Natural killer cell (primary cell): Measurements from ENCODE around the gene NCDN. TPM values are rescaled to one million over a fixed set of nuclear protein-coding genes. Genes with fewer than 3 reads are reported as not detected.
A peak's percentile ranks its signal among the peaks of the same experiment; 100 is the strongest.

Source experiments
- ATAC-seq, 3 donors: fragments of 150-1000 bp in 2 of 3; fragments of 200-7000 bp in 1 of 3; cut with Tn5 transposase; 1 replicate in 1 of 3; 2 replicates in 2 of 3; pipeline ENCODE4 v1.10.0; 2021; ENCODE audit warnings: mild to moderate bottlenecking in 2 of 3, moderate library complexity in 2 of 3
- DNase-seq, 2 donors: peaks; one replicate each; pipeline versions ENCODE4 v3.0.0 to v3.0.0-alpha.2; 2013 to 2021; ENCODE audit warnings: mixed read lengths in 1 of 2
- H3K27ac ChIP-seq: one replicate; pipeline ENCODE4 v1.5.1; 2013; ENCODE audit warnings: mild to moderate bottlenecking, low read length
- H3K27me3 ChIP-seq: one replicate; pipeline ENCODE4 v1.6.1; 2013; ENCODE audit warnings: low read length; ENCODE audit not compliant: control insufficient read depth, insufficient read depth
- H3K36me3 ChIP-seq: one replicate; pipeline ENCODE4 v1.6.1; 2013; ENCODE audit warnings: low read length; ENCODE audit not compliant: control insufficient read depth, insufficient read depth
- H3K4me1 ChIP-seq: one replicate; pipeline ENCODE4 v1.6.1; 2013; ENCODE audit warnings: low read length; ENCODE audit not compliant: control insufficient read depth, insufficient read depth
- H3K4me3 ChIP-seq: one replicate; pipeline ENCODE4 v1.5.1; 2013; ENCODE audit warnings: low read length
- H3K9me3 ChIP-seq: one replicate; pipeline ENCODE4 v1.6.1; 2013; ENCODE audit warnings: low read length; ENCODE audit not compliant: control insufficient read depth, insufficient read depth
- H3K27ac Mint-ChIP-seq, 2 donors: one replicate each; pipeline ENCODE4 v1.8.0; 2022; ENCODE audit warnings: mild to moderate bottlenecking in 2 of 2, mixed read lengths in 2 of 2, moderate library complexity in 1 of 2
- H3K27me3 Mint-ChIP-seq, 2 donors: one replicate each; pipeline ENCODE4 v1.8.0; 2022; ENCODE audit warnings: low read depth in 2 of 2, mixed read lengths in 2 of 2
- H3K36me3 Mint-ChIP-seq: one replicate; pipeline ENCODE4 v1.8.0; 2022; ENCODE audit warnings: mixed read lengths
- H3K4me1 Mint-ChIP-seq, 2 donors: one replicate each; pipeline ENCODE4 v1.8.0; 2022; ENCODE audit warnings: mixed read lengths in 2 of 2
- H3K4me3 Mint-ChIP-seq: one replicate; pipeline ENCODE4 v1.8.0; 2022; ENCODE audit warnings: mild to moderate bottlenecking, moderate library complexity, mixed read lengths
- H3K9me3 Mint-ChIP-seq, 2 donors: one replicate each; pipeline ENCODE4 v1.8.0; 2022; ENCODE audit warnings: mixed read lengths in 2 of 2
- WGBS: methylation state at CpG from one replicate; pipeline ENCODE4 v1.1.7; 2013; ENCODE audit warnings: missing lambda C conversion rate; ENCODE audit not compliant: insufficient coverage; 5-methylcytosine and 5-hydroxymethylcytosine counted together
- intact Hi-C: fragments of 100-400 bp; cut with micrococcal nuclease; formaldehyde crosslinking; loops from one replicate; pipeline ENCODE4 v1.14.2; 2022
- total RNA-seq, 4 donors: library from RNA; stranded (reverse); fragments of 120-200 nt in 1 of 4; gene quantifications; one replicate each; pipeline versions ENCODE4 v1.2.3 to v1.2.4, GENCODE V29; 2013 to 2022
- TF ChIP-seq, protein P1 (sequence below): fragments of 200-600 bp; IDR thresholded peaks from one replicate; pipeline ENCODE4 v1.8.0; 2022; ENCODE audit warnings: antibody characterized with exemption

The NCDN gene
- total RNA-seq, 3 donors from 2014 or later (not counting 1 experiment from before 2014, with no cell fraction given), result 7.9 to 10.7 (median 9.9) TPM

DNA sequence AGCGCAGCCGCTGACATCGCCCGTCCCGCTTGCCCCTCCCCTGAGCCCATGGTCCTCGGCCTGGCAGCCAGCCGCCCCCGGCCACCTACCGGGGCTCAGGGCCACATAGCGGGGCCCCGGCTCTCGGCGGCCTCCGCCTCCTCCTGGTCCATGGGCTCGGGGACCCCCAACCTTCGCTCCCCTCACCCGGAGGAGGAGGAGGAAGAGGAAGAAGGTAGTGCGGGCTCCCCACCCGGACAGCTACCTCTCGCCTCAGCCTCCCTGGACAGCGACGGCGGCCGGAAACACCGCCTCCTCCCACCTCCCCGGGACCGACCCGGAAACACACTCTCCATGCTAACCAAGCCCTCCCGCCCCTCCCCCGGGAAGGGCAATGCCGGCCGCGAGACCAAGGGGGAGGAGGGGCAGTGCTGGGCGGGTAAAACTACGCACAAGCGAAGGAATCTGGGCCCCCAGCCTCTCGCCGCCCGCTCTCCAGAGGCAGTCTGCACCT lies 435 bp upstream of the NCDN start, which contains the start of gene KIAA0319L:
Gene KIAA0319L (minus strand): TSS at position 286 of the 493 bp plus-strand sequence. CDS start 2,912 bp downstream, outside the sequence.
- Mint-ChIP-seq H3K4me1 (peaks cover 38 to 64% of the 10 kb centered on the region in 2 donors), H3K27ac (peak within 1 kb of the TSS; percentile 93 to 96), H3K9me3 (no peaks in the 10 kb centered on the region), H3K4me3 (peak within 1 kb of the TSS; percentile 97), H3K27me3 (no peaks in the 10 kb centered on the region), H3K36me3 (no peaks in the 10 kb centered on the region)
- ATAC-seq (peak; percentile 78 to 88 (median 78)), DNase-seq (no peak)
- TF ChIP-seq, protein P1, sequence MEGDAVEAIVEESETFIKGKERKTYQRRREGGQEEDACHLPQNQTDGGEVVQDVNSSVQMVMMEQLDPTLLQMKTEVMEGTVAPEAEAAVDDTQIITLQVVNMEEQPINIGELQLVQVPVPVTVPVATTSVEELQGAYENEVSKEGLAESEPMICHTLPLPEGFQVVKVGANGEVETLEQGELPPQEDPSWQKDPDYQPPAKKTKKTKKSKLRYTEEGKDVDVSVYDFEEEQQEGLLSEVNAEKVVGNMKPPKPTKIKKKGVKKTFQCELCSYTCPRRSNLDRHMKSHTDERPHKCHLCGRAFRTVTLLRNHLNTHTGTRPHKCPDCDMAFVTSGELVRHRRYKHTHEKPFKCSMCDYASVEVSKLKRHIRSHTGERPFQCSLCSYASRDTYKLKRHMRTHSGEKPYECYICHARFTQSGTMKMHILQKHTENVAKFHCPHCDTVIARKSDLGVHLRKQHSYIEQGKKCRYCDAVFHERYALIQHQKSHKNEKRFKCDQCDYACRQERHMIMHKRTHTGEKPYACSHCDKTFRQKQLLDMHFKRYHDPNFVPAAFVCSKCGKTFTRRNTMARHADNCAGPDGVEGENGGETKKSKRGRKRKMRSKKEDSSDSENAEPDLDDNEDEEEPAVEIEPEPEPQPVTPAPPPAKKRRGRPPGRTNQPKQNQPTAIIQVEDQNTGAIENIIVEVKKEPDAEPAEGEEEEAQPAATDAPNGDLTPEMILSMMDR, result no peak
- H3K27ac ChIP-seq, result peak within 1 kb of the TSS; percentile 67
- 0% methylated on average over 33 of the region's 39 CpGs for WGBS
- H3K36me3 ChIP-seq, result peaks cover 18% of the 10 kb centered on the region
- H3K27me3 ChIP-seq, result no peaks in the 10 kb centered on the region
- intact Hi-C loops, result no loop called here
- H3K4me1 ChIP-seq, result peaks cover 22% of the 10 kb centered on the region
- peak within 1 kb of the TSS; percentile 71 for H3K4me3 ChIP-seq
- no peaks in the 10 kb centered on the region for H3K9me3 ChIP-seq

DNA sequence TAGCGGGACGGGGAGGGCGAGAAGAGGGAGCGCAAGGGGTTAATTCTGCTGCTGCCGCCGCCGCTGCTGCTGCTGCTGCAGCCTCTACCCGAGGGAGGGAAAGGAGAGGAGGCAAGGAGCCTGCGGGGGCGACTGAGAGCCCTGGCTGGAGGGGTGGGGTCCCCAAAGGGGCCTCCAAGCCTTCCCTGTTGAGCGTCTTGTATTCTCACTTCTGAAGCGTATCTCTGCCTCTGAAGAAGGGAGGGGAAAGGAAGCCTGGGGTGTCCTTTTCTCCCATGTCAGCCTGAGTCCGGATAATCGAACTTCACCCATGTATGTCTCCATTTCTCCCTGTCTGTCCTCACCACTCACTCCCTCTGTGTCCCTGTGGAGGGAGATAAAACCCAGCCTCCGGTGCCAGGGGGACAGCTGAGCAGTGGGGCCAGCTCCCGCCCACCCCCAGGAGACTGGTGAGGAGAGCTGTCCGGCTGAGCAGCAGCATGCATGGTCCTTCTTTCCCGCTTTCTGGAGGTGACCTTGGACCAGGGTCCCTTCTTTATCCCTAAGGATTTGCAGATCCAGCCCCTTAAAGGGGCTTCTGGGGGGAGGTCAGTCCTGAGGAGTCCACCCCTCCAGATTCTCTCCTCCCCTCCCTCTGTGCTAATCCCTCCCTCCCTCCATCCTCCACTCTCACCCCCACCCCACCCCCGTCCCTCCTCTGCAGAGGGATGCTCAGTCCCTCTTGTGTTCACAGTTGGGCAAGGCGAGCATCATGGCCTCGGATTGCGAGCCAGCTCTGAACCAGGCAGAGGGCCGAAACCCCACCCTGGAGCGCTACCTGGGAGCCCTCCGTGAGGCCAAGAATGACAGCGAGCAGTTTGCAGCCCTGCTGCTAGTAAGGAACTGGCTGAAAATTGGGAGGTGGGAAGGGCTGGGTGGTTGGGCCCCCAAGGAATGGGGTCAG lies 1.0 kb downstream of the NCDN start:
- Mint-ChIP-seq H3K4me3 (peak overlapping the region; percentile 97), H3K9me3 (no peaks in the 10 kb centered on the region), H3K36me3 (no peaks in the 10 kb centered on the region), H3K27me3 (no peaks in the 10 kb centered on the region), H3K4me1 (peaks cover 33 to 62% of the 10 kb centered on the region in 2 donors), H3K27ac (peak overlapping the region; percentile 93 to 96)
- intact Hi-C loops, result no loop called here
- 42% methylated on average over 24 of the region's 26 CpGs for WGBS
- Histone ChIP-seq H3K4me1 (peaks cover 22% of the 10 kb centered on the region), H3K36me3 (peaks cover 5% of the 10 kb centered on the region), H3K27me3 (no peaks in the 10 kb centered on the region), H3K9me3 (no peaks in the 10 kb centered on the region), H3K4me3 (peak overlapping the region; percentile 71), H3K27ac (peak overlapping the region; percentile 67)
- ATAC-seq, result no peak
- DNase-seq, result peak in 1 of 2 donors; percentile 58
- TF ChIP-seq, protein P1, result no peak

DNA sequence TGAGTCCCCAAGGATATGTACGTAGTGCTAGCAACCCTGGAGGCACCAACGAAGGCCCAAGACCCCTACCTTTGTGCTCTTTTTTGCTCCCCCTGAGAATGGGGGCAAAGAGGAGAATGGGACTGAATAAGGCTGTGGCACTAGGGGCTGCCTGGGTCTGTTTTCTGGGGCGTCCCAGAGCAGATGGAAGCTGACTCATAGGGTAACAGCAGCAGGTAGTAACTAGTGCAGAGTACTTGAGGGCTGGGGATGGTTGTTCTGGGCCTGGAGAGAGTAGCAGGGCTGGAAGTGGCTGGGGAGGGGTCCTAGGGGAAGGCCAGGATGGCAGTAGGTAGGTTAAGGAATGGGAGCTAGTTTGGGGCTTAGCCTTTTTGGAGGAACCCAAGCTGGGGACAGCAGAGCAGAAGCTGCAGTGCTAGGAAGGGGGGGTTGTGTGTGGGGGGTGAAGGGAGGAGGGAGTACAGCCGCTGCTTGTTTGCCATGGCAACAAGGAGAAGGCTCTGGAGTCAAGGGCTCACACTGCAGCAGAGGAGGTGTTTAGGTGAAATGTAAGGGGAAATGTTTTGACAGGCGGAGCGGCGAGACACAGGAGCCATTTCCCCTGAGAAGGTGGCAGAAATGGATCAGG lies 1.8 kb downstream of the NCDN start:
- Mint-ChIP-seq H3K27me3 (no peaks in the 10 kb centered on the region), H3K9me3 (no peaks in the 10 kb centered on the region), H3K27ac (peak overlapping the region; percentile 37 to 60), H3K36me3 (no peaks in the 10 kb centered on the region), H3K4me3 (peak overlapping the region; percentile 62), H3K4me1 (peaks cover 34 to 64% of the 10 kb centered on the region in 2 donors)
- Histone ChIP-seq H3K27ac (no peak overlapping the region), H3K36me3 (peaks cover 2% of the 10 kb centered on the region), H3K27me3 (no peaks in the 10 kb centered on the region), H3K4me1 (peaks cover 23% of the 10 kb centered on the region), H3K9me3 (no peaks in the 10 kb centered on the region), H3K4me3 (no peak overlapping the region)
- ATAC-seq, result no peak
- TF ChIP-seq, protein P1, result no peak
- DNase-seq, result peak in 1 of 2 donors; percentile 76
- intact Hi-C loops, result no loop called here
- WGBS, result 85% methylated on average over 7 of the region's 7 CpGs
